Fibroblast of pulmonary artery (primary cell): ENCODE data around the gene CFB.

ENCODE experiments used
- DNase-seq: peaks from one replicate; pipeline ENCODE4 v3.0.0-alpha.2; 2010; ENCODE audit warnings: low read depth
- H3K4me3 ChIP-seq: replicated peaks from 2 replicates; pipeline ENCODE4 v1.5.1; 2011; ENCODE audit warnings: low read depth, mild to moderate bottlenecking, control low read depth, low read length, moderate library complexity
- TF ChIP-seq, protein P1 (sequence below): IDR thresholded peaks from 2 replicates; pipeline ENCODE4 v1.5.1; 2011; ENCODE audit warnings: mild to moderate bottlenecking, control low read depth, low read length, inconsistent platforms; ENCODE audit errors: missing control alignments

CFB gene

DNA sequence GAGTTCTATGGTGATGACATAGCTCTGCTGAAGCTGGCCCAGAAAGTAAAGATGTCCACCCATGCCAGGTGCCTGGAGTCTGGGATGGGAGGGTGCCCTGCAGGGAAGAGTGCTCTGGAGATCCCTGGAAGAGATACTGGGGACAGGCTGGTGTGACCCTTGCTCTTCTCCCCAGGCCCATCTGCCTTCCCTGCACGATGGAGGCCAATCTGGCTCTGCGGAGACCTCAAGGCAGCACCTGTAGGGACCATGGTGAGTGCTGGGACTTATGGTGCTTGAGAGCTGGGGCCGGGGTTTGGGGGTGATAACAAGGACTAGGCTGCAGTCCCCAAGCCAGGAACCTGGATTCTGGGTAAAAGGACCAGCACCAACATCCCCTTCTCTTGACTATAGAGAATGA lies 2.2 kb upstream of the CFB start:
- no peak overlapping the region for H3K4me3 ChIP-seq
- DNase-seq, result no peak
- TF ChIP-seq, protein P1, sequence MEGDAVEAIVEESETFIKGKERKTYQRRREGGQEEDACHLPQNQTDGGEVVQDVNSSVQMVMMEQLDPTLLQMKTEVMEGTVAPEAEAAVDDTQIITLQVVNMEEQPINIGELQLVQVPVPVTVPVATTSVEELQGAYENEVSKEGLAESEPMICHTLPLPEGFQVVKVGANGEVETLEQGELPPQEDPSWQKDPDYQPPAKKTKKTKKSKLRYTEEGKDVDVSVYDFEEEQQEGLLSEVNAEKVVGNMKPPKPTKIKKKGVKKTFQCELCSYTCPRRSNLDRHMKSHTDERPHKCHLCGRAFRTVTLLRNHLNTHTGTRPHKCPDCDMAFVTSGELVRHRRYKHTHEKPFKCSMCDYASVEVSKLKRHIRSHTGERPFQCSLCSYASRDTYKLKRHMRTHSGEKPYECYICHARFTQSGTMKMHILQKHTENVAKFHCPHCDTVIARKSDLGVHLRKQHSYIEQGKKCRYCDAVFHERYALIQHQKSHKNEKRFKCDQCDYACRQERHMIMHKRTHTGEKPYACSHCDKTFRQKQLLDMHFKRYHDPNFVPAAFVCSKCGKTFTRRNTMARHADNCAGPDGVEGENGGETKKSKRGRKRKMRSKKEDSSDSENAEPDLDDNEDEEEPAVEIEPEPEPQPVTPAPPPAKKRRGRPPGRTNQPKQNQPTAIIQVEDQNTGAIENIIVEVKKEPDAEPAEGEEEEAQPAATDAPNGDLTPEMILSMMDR, result no peak

- H3K4me3 ChIP-seq, result no peak overlapping the region
- TF ChIP-seq, protein P1, result no peak
- DNase-seq, result no peak
These were observed 765 bp upstream of the CFB start for GRCh38 chr6:31945154-31945506.

DNA sequence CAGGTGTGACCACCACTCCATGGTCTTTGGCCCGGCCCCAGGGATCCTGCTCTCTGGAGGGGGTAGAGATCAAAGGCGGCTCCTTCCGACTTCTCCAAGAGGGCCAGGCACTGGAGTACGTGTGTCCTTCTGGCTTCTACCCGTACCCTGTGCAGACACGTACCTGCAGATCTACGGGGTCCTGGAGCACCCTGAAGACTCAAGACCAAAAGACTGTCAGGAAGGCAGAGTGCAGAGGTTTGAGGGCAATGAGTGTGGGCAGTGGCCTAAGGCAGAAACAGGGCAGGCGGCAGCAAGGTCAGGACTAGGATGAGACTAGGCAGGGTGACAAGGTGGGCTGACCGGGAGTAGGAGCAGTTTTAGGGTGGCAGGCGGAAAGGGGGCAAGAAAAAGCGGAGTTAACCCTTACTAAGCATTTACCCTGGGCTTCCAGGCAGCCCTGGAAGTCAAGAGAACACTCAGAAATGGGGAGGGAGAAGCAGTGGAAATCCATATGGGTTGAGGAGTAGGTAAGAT lies 533 bp downstream of the CFB start:
- TF ChIP-seq, protein P1, result no peak
- H3K4me3 ChIP-seq, result peak overlapping the region; percentile 34

GRCh38 chr6:31947070-31947675 lies 1.3 kb downstream of the CFB start:
- no peak for DNase-seq
- H3K4me3 ChIP-seq, result no peak overlapping the region
- TF ChIP-seq, protein P1, result no peak

More for the DNA sequence above, 533 bp downstream of the CFB start:
- no peak for DNase-seq

- no peak for DNase-seq
- H3K4me3 ChIP-seq, result no peak overlapping the region
- TF ChIP-seq, protein P1, result no peak
These were observed 2.0 kb downstream of the CFB start for GRCh38 chr6:31947864-31948263.

DNA sequence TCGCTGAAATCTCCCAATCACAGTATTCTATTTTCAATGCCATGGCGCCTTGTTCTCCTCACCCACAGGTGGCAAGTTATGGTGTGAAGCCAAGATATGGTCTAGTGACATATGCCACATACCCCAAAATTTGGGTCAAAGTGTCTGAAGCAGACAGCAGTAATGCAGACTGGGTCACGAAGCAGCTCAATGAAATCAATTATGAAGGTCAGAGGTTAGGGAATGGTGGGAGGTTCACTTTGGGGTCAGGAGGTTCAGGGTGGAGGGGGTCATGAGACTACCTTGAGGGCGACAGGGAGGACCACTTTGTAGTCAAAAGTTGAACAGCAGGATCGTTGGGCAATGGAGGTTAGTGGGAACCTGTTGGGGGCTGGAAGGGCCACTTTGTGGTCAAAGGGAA lies 2.4 kb downstream of the CFB start:
- DNase-seq, result no peak
- TF ChIP-seq, protein P1, result no peak

More for the DNA sequence above, 2.4 kb downstream of the CFB start:
- H3K4me3 ChIP-seq, result no peak overlapping the region
